IPS-20b (cell line): ENCODE data around the gene KDM6A.
"Not testable (repeated sequence)": the region's sequence is repeated elsewhere in the genome, so short reads cannot be mapped to it uniquely, and the experiment has no call there.

Experiments used
- H3K27ac ChIP-seq: one replicate; pipeline ENCODE4 v1.5.1; 2013; ENCODE audit warnings: low read length
- H3K27me3 ChIP-seq: 2 replicates; pipeline ENCODE4 v1.6.1; 2013; ENCODE audit warnings: mild to moderate bottlenecking, low read length, inconsistent platforms; ENCODE audit not compliant: insufficient read depth
- H3K36me3 ChIP-seq: 2 replicates; pipeline ENCODE4 v1.6.1; 2013; ENCODE audit warnings: low read depth, mild to moderate bottlenecking, inconsistent platforms, low read length, moderate library complexity; ENCODE audit not compliant: insufficient read depth
- H3K4me1 ChIP-seq: 2 replicates; pipeline ENCODE4 v1.6.1; 2013; ENCODE audit warnings: mild to moderate bottlenecking, control low read depth, inconsistent platforms, low read length, moderate library complexity; ENCODE audit not compliant: insufficient read depth
- H3K4me3 ChIP-seq: 2 replicates; pipeline ENCODE4 v1.5.1; 2013; ENCODE audit warnings: mild to moderate bottlenecking, low read length, inconsistent platforms
- H3K9ac ChIP-seq: 2 replicates; pipeline ENCODE4 v1.6.1; 2013; ENCODE audit warnings: low read depth, mild to moderate bottlenecking, inconsistent platforms, low read length, moderate library complexity
- H3K9me3 ChIP-seq: 2 replicates; pipeline ENCODE4 v1.6.1; 2013; ENCODE audit warnings: mild to moderate bottlenecking, low read depth, low read length, inconsistent platforms; ENCODE audit not compliant: insufficient read depth

The KDM6A gene

GRCh38 chrX:44950471-44951366 is 77.7 kb downstream of the KDM6A start:
- not testable (repeated sequence) for H3K36me3 ChIP-seq, H3K27me3 ChIP-seq, H3K9me3 ChIP-seq
- peak overlapping the region; percentile 68 for H3K4me3 ChIP-seq
- peaks cover 14% of the 10 kb centered on the region for H3K4me1 ChIP-seq
- peak overlapping the region; percentile 93 for H3K27ac ChIP-seq
- peak overlapping the region; percentile 95 for H3K9ac ChIP-seq

- Histone ChIP-seq H3K9ac (peak overlapping the region; percentile 93), H3K4me1 (peaks cover 14% of the 10 kb centered on the region), H3K4me3 (peak overlapping the region; percentile 68), H3K27ac (peak overlapping the region; percentile 47), H3K27me3 (no peaks in the 10 kb centered on the region), H3K9me3 (no peaks in the 10 kb centered on the region), H3K36me3 (no peaks in the 10 kb centered on the region)
Measured at GRCh38 chrX:44951572-44952067, 78.6 kb downstream of the KDM6A start.

- no peaks in the 10 kb centered on the region for H3K27me3 ChIP-seq
- peak overlapping the region; percentile 68; the same call in 1 of the 2 replicates for H3K4me3 ChIP-seq
- H3K36me3 ChIP-seq: no peaks in the 10 kb centered on the region
- peaks cover 14% of the 10 kb centered on the region for H3K4me1 ChIP-seq
- no peak overlapping the region for H3K27ac ChIP-seq
- no peaks in the 10 kb centered on the region for H3K9me3 ChIP-seq
- H3K9ac ChIP-seq: peak overlapping the region; percentile 93; the same call in 1 of the 2 replicates
Measured at GRCh38 chrX:44952329-44953027, 79.5 kb downstream of the KDM6A start.

- H3K9ac ChIP-seq: peak overlapping the region; percentile 56; the same call in 1 of the 2 replicates
- no peaks in the 10 kb centered on the region for H3K9me3 ChIP-seq
- no peak overlapping the region for H3K27ac ChIP-seq
- H3K4me3 ChIP-seq: peak overlapping the region; percentile 68
- H3K36me3 ChIP-seq: no peaks in the 10 kb centered on the region
- H3K27me3 ChIP-seq: no peaks in the 10 kb centered on the region
- peaks cover 11% of the 10 kb centered on the region; the same call in 1 of the 2 replicates for H3K4me1 ChIP-seq
Measured at GRCh38 chrX:44953734-44954502, 80.9 kb downstream of the KDM6A start.

DNA sequence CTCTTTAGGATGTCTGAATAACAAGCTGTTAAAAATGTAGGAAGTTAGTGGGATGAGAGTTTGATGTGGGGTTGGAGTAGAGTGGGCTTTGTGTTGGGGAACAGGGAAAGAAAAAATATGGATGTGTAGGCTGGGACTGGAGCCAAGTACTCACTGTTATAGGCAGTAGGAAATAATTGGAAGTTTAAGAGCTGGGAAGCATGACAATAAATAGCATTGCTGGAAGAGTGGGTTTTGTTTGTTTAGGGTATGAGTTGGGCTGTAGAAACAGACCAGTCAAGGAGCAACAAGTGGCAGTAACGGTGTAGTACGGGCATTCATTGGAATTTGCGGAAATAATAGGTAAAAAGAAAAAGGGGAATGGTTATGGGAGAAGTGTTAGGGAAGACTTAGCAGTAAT is 81.6 kb downstream of the KDM6A start:
- H3K9me3 ChIP-seq: no peaks in the 10 kb centered on the region
- H3K4me1 ChIP-seq: peaks cover 7% of the 10 kb centered on the region; the same call in 1 of the 2 replicates
- peak overlapping the region; percentile 61 for H3K4me3 ChIP-seq
- H3K27ac ChIP-seq: no peak overlapping the region
- H3K9ac ChIP-seq: peak overlapping the region; percentile 56; the same call in 1 of the 2 replicates
- no peaks in the 10 kb centered on the region for H3K36me3 ChIP-seq
- no peaks in the 10 kb centered on the region for H3K27me3 ChIP-seq

DNA sequence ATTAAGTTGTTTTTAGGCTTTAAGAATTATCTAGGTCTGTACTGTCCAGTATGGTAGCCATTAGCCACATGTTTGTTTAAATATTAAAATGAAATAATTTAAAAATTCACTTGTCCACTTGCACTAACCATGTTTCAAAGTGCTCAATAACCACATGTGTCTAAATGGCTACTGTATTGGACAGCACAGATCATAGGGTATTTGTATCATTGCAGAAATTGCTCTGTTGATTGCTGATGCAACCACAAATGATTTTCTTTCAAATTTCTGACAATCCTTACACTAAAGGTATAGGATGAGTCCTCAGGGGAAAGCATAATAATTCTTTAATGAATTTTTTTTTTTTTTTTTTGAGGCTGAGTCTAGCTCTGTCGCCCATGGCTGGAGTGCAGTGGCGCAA is 84.9 kb downstream of the KDM6A start:
- Histone ChIP-seq H3K27ac (no peak overlapping the region), H3K4me1 (no peaks in the 10 kb centered on the region; the same call in 1 of the 2 replicates), H3K9me3 (no peaks in the 10 kb centered on the region), H3K36me3 (peaks cover 26% of the 10 kb centered on the region), H3K9ac (no peak overlapping the region), H3K27me3 (no peaks in the 10 kb centered on the region), H3K4me3 (no peak overlapping the region)

DNA sequence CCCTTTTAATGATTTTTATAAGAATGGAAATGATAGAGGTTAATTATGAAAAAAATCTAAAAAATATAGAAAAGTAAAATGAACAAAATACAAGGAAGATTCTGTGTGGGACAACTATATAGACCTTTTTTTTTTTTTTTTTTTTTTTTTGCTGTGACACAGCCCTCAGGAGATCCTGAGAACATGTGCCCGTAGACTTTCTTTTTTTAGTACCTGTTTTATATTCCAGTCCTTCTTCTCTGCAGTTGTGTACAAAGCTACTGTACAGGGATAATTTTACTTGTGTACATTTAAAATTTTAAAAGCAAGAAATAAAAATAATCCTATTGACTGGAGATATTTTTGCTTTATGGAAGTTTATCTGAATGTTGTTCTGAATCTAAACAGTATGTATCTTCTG is 85.5 kb downstream of the KDM6A start:
- Histone ChIP-seq H3K4me3 (no peak overlapping the region), H3K36me3 (peaks cover 32% of the 10 kb centered on the region), H3K9ac (no peak overlapping the region), H3K27ac (no peak overlapping the region), H3K4me1 (no peaks in the 10 kb centered on the region; the same call in 1 of the 2 replicates), H3K27me3 (no peaks in the 10 kb centered on the region), H3K9me3 (no peaks in the 10 kb centered on the region)

DNA sequence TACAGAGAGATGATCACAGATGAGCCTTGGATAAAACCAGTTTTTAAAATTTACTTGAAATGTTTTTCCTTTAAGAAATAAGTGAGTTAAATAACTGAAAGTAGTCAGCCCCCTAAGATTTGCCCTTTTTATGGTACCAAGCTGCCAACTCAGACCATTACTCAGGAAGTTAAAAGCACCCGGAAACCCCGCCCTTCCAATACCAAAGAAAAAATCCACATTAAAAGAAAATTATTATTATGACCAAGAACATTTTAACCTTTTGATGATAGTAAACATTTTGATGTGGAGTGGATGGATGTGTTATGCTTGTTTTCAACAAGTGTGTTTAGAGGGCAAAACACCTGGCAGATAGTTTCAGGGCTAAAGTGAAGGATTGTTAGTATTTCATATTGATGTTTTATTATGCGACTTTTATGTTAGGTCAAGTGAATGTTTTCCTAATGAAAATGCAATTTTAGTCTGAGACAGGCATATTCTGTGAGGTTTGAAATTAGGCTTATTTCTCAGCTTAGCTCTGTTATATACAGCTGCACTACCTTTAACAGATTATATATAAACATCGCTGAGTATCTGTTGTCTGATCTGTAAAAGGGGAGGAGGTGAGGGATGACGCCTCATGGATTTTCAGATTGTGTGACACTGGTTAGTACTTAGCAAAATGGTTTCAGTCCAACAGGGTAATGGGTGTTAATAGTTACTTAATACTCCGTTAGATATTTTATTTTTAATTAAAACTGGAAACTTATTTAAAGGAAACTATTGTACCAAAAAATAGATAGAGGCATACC is 89.0 kb downstream of the KDM6A start:
- H3K27me3 ChIP-seq: no peaks in the 10 kb centered on the region
- H3K9me3 ChIP-seq: no peaks in the 10 kb centered on the region
- H3K9ac ChIP-seq: no peak overlapping the region
- H3K36me3 ChIP-seq: peaks cover 60% of the 10 kb centered on the region
- H3K4me1 ChIP-seq: no peaks in the 10 kb centered on the region; the same call in 1 of the 2 replicates
- H3K27ac ChIP-seq: no peak overlapping the region
- no peak overlapping the region for H3K4me3 ChIP-seq

DNA sequence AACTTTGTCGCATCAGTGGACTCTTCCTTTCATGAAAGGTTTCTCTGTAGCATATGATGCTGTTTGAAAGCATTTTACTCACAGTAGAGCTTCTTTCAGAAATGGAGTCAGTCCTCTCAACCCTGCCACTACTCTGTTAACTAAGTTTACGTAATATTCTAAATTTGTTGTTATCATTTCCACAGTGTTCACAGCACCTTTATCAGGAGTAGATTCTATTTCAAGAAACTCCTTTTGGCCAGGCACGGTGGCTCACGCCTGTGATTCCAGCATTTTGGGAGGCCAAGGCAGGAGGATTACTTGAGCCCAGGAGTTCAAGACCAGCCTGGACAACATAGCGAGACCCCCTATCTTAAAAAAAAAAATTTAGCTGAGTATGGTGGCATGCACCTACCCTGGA is 90.0 kb downstream of the KDM6A start:
- Histone ChIP-seq H3K27ac (no peak overlapping the region), H3K4me3 (no peak overlapping the region), H3K9ac (no peak overlapping the region), H3K27me3 (no peaks in the 10 kb centered on the region), H3K4me1 (no peaks in the 10 kb centered on the region; the same call in 1 of the 2 replicates), H3K9me3 (no peaks in the 10 kb centered on the region), H3K36me3 (peaks cover 70% of the 10 kb centered on the region)

DNA sequence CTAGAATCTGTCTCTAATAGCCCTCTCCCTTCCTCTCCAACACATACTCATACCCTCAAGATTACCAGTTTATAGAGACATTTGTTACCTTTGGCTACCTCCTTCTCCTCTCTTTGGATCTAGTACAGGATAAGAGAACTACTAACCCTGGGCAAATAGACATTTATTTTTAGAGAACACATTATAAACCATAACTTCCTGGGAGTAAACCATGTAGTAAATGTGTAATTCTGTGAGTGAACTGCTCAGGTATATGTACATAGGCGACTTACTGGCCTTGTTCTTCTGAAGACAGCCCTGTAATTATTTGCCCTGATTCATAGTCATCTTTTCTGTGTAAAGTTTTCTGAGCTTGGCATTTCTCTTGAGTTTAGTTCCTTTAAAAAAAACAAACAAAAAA is 94.2 kb downstream of the KDM6A start:
- H3K9ac ChIP-seq: no peak overlapping the region
- H3K27me3 ChIP-seq: no peaks in the 10 kb centered on the region
- no peak overlapping the region for H3K27ac ChIP-seq
- no peak overlapping the region for H3K4me3 ChIP-seq
- peaks cover 65% of the 10 kb centered on the region for H3K36me3 ChIP-seq
- H3K9me3 ChIP-seq: no peaks in the 10 kb centered on the region
- H3K4me1 ChIP-seq: no peaks in the 10 kb centered on the region
